ENCODE measurements around the gene SDK1. TPM values are rescaled to one million over a fixed set of nuclear protein-coding genes. Genes with fewer than 3 reads are reported as not detected.

Gene SDK1
- total RNA-seq, 1 donor, result 0.43 TPM

GRCh38 chr7:3992841-3993240 lies 691.8 kb downstream of the SDK1 start:
- DNase-seq (ENCODE audit: low read depth), result no peak
- no peak overlapping the region for H3K4me3 ChIP-seq (ENCODE audit: low read depth, low read length)
- TF ChIP-seq, protein P1, sequence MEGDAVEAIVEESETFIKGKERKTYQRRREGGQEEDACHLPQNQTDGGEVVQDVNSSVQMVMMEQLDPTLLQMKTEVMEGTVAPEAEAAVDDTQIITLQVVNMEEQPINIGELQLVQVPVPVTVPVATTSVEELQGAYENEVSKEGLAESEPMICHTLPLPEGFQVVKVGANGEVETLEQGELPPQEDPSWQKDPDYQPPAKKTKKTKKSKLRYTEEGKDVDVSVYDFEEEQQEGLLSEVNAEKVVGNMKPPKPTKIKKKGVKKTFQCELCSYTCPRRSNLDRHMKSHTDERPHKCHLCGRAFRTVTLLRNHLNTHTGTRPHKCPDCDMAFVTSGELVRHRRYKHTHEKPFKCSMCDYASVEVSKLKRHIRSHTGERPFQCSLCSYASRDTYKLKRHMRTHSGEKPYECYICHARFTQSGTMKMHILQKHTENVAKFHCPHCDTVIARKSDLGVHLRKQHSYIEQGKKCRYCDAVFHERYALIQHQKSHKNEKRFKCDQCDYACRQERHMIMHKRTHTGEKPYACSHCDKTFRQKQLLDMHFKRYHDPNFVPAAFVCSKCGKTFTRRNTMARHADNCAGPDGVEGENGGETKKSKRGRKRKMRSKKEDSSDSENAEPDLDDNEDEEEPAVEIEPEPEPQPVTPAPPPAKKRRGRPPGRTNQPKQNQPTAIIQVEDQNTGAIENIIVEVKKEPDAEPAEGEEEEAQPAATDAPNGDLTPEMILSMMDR (IDR thresholded peaks at IDR 0.05; ENCODE audit: insufficient read depth, low read depth, low read length), result no peak

DNA sequence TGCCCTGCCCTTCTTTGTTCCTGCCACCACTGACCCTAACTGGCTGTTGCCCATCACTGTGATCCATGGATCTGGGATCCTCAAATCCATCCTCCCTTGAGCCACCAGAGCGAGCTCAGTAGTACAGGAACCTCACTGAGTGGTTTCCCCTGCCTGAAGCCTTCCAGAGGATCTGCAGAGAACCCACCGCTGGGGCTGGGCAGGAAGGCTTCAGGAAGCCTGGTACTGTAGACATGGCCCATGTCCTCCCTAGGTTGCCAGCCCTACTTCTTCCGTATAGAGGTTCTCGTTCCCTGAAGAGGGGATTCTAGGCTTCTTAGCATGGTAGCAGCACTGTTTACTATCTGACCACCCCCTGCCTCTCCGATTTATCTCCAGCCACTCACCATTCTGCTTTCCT lies 693.7 kb downstream of the SDK1 start:
- TF ChIP-seq, protein P1 (IDR thresholded peaks at IDR 0.05; ENCODE audit: insufficient read depth, low read depth, low read length), result no peak
- DNase-seq (ENCODE audit: low read depth), result no peak
- H3K4me3 ChIP-seq (ENCODE audit: low read depth, low read length), result no peak overlapping the region

DNA sequence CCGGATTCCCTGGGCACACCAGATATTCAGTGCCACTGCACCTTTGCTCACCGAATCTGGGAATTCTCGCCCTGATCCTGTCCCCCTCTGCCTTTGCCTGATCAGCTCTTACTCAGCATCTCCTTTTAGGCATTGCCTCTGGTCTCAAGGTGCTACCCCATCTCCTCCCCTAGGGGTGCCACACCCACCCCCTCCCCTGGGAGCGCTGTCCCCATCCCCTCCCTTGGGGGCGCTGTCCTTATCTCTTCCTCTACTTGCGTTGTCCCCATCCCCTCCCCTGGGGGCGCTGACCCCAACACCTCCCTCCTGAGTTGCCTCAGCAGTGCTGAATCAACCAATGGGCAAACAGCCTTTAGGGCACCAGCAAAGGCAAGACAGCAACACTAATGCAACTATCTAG lies 694.1 kb downstream of the SDK1 start:
- TF ChIP-seq, protein P1 (IDR thresholded peaks at IDR 0.05; ENCODE audit: insufficient read depth, low read depth, low read length), result no peak
- no peak overlapping the region for H3K4me3 ChIP-seq (ENCODE audit: low read depth, low read length)
- no peak for DNase-seq (ENCODE audit: low read depth)

- DNase-seq (ENCODE audit: low read depth), result no peak
- TF ChIP-seq, protein P1 (IDR thresholded peaks at IDR 0.05; ENCODE audit: insufficient read depth, low read depth, low read length), result no peak
- H3K4me3 ChIP-seq (ENCODE audit: low read depth, low read length), result no peak overlapping the region
These were observed 697.0 kb downstream of the SDK1 start for GRCh38 chr7:3998060-3998459.

GRCh38 chr7:4000139-4000538 lies 699.1 kb downstream of the SDK1 start:
- H3K4me3 ChIP-seq (ENCODE audit: low read depth, low read length), result no peak overlapping the region
- DNase-seq (ENCODE audit: low read depth), result no peak
- TF ChIP-seq, protein P1 (IDR thresholded peaks at IDR 0.05; ENCODE audit: insufficient read depth, low read depth, low read length), result no peak

DNA sequence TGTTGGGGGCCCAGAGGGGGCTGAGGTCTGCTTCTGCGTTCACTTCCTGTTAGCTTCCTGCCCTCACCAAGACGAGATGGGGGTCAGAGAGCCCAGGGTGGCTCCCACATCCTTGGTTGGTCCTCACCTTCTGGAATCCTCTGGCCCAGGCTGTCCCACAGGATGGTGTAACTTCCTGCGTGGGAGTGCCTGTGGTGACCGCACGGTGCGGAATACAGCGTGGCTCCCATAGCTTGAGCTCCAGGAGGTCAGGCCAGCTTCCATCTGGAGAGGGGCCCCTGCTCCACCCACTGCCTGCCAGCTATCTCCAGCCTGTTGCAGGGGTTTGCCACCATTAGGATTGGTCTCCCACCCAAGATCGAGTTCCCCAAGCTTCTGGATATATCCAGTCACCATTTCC lies 699.9 kb downstream of the SDK1 start:
- no peak overlapping the region for H3K4me3 ChIP-seq (ENCODE audit: low read depth, low read length)
- no peak for DNase-seq (ENCODE audit: low read depth)
- TF ChIP-seq, protein P1 (IDR thresholded peaks at IDR 0.05; ENCODE audit: insufficient read depth, low read depth, low read length), result no peak

DNA sequence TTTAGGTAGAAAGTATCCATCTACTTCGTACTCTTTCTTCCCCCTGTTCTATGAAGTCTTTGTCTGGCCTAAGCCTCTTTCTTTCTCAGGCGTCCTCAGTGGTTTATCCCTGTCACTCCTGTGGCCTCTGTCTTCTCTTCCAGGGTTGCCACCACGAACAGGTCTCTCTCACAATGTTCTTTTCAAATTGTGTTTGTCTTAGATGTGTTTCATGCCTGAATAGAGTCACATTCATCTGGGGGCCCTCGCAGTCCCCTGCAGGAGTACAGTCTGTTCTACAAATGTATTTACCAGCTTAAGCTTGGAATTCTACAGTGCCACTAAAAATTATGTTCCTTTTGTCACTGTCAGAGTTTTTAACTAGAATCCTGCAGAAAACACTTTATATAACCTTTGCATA lies 700.7 kb downstream of the SDK1 start:
- no peak for DNase-seq (ENCODE audit: low read depth)
- H3K4me3 ChIP-seq (ENCODE audit: low read depth, low read length), result no peak overlapping the region
- TF ChIP-seq, protein P1 (IDR thresholded peaks at IDR 0.05; ENCODE audit: insufficient read depth, low read depth, low read length), result no peak
